Effector CD8-positive, alpha-beta T cell (primary cell): ENCODE data around the gene SNAP47.

Experiments used
- DNase-seq: peaks from one replicate; lab custom pipeline; 2025; lab: John Stamatoyannopoulos, UW

Gene SNAP47

DNA sequence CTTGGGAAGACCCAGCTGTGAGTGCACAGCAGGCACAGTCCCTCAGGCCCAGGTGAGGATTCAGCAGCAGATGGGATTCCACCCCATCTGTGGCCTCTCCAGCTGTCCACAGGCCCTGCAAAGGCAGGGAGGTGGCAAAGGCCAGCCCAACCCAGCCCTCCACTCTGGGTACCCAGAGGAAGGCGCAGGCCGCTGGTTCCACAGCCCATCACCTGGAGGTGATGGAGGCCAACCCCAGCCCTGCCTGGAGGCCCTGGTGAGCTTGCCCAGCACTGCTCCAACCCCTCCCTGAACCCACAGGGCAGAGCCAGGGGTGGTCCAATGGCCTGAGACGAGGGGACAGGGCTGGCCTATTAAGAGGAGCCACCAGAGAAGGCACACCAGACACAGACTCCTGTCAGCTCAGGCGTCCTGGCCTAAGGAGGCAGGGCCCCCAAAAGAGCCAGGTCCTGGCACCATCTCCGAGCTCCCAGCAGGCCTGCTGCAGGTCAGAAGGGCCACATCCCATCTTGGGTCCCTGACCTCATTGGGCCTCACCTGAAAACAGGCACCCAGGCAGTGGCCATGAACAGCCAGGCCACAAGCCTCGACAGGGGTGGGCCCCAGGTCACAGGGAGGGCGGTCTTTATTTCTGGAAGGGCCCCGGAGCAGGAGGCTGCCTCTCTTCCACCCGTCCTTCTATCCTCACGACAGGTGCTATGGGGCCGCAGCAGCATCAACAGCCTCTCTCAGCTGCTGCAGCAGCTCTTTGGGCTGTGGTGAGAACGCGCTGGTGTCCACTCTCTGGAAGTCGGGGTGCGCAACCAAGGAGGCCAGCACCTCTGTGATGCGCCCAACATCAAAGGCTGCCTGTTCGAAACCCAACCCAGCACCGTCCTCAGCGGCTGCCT, 3.3 kb upstream of the SNAP47 start:
- DNase-seq: no peak

DNA sequence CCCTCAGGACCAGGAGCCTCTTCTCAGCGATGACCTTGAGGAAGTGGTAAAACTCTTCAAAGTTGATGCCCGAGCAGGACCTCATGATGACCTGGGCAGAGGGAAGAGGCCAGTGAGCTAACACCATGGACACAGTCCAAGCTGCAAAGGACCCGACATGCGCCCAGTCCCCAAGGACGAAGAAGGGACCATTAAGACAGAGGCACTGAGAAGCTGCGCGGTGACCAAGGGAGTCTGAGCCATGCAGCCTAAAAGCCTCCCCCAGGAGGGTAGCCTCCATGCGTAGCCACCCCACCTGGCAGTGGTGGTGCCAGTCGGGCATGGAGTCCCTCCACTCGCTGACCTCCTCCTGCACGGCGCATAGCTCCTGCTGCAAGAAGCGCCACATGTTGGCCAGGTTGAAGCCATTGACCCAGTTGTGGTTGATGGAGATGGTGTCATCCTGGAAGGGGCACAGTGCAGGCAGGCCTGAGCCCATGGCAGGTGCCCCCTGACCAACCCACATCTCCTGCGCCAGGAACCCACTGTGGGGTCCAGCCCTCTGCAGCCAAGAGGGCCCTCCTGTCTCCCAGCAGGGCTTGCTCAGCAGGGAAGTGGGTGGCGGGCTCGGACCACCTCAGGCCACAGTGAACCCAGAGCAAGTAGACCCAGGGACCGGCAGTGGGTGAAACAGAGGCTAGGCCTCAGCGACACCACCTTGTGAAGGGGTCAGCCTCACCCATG, 2.5 kb upstream of the SNAP47 start:
- no peak for DNase-seq

DNA sequence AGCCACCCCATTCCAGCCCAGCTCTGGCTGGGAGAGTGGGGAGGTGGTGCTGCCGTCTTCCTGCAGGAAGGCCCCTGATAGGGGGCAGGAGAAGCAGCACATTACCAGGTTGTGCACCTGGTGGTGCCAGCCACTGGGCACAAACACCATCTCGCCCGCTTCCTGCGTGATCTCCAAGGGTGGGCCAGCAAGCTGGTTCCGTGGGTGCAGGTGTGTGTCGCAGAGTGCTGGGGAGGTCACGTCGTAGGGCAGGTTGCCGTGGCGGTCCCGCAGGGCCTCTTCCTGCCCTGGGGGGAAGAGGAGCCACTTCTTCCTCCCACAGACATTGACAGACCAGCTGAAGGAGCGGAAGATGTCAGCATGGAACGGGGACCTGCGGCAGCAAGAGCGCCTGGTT, 1.9 kb upstream of the SNAP47 start:
- DNase-seq: no peak

- DNase-seq: no peak
Measured at GRCh38 chr1:227733751-227734545, 1.3 kb upstream of the SNAP47 start.

DNA sequence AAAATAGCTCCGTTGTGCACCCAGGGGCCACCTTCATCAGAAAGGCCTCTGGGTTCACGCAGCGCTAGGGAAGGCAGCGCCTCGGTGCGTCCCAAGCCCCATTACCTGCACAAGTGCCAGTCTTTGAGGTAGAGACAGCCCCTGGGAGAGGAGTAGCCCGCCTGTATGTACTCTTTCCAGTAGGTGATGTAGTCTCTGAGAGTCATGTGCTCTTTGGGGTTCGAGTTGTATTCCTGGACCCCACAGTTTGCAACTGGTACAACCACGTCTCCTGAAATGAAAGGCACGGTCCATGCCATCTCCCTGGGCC, 734 bp upstream of the SNAP47 start:
- DNase-seq: no peak

DNA sequence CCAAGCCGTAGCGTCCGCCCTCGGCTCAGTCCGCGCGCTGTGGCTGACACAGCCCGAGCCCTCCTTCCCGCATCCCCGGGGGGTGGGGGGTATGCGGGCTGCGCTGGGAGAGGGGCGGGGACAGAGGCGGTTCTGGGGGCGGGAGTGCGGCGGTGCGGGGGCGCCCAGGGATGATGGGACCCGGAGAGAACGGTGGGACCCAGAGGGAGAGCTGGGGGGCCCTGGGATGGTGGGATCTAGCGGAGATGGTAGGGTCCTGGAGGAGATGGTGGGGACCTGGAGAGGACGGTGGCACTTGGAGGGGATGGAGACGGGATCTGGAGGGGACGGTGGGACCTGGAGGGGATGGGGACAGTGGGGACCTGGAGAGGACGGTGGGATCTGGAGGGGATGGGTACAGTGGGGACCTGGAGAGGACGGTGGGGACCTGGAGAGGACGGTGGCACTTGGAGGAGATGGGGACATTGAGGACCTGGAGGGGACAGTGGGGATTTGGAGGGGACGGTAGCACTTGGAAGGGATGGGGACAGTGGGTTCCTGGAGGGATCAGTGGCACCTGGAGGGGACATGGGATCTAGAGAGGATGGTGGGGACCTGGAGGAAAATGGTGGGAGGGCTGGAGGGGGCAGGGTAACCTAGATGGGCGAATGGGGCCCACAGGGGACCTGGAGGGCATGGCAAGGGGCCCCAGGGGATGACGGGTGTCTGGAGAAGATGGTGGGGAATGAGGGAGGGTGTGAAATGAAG, 477 bp downstream of the SNAP47 start:
- no peak for DNase-seq

GRCh38 chr1:227736814-227737432, 1.7 kb downstream of the SNAP47 start:
- DNase-seq: no peak

GRCh38 chr1:227738820-227739219, 3.6 kb downstream of the SNAP47 start:
- no peak for DNase-seq

DNA sequence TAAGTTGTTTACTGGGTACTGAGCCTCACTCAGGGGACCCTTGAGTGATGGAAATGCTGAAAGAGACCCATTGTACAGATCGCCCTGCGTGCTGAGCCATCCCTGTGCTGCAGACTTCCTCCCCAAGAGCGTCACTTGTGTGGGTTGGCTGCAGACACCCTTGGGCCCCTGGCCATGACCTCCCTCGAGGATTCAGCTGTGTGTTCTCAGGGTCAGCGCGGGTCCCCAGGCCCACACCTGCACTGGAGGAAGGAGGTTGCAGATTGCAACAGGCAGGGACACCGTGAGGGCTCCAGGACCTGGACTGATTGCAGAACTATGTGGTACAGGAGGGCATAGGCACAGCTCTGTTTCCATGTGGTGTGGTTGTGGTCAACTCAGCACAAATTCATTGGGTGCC, 4.4 kb downstream of the SNAP47 start:
- DNase-seq: no peak

DNA sequence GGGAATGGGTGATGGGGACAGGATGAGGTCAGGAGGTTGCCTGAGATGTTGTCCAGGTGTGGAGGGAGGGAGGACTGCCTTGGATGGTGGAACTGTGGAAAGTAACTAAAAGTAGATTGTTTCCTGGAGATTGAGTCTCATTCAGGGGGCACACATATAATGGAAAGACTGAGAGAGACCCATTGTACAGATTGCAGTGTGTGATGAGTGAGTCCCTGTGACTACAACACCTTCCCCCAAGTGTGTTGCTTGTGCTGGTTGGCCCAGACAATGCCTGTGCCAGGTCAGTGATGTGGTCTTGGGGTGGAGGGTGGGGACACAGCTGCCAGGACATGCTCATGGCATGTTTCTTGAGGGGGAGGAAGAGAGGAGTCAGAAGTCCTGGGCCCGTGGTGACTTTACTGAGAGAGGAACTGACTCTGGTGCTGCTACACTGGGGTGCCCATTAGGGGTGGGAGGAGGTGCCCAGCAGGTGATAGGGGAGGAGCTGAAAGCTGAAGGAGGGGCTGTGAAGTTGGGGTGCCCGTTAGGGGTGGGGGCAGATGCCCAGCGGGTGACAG, 5.2 kb downstream of the SNAP47 start:
- DNase-seq: no peak

- DNase-seq: no peak
Measured at GRCh38 chr1:227741166-227741870, 6.1 kb downstream of the SNAP47 start.

DNA sequence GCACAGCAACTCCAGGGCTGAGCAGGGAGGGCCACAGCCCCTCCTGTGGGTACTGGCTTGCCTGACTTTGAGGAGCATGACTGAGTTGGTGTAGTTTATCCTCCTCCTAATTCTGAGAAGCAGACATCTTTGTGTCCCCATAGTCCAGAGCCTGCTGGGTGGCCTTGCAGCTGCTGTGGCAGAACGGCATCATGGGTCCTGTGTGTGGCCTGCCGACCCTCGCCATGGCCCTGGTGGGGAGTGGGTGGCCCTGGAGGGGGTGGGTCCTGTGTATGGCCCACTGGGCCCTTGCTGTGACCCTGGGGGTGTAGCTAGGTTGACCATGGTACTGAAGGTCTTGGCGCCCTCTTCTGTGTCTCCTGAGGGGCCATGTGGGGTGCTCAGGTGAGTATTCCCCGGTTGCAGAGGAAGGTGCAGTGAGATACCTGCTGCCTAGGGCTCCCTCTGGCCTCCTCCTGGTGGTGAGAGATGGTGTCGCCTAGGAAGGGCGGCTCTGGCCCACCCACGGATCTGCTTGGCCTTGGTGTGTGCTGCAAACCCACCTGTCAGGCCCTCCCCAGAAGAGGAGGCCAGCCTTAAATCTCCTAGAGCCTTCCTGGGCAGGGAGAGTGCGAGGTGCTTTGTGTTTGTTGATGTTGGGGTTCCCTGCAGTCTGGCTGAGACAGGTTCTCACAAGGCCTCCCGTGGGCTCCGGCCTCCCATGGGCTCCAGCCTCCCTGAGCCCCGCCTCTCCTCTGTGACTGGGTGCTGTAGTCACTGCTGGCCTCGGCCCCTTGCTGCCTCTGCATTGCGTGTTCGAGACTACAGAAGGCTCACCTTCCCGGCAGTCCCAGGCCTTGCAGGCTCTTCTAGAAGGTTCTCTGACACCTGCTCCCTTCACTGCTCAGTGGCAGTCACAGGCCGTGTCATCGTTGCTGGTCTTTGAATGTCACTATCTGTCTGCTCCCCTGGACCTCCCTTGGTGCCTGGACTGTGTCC, 7.8 kb downstream of the SNAP47 start:
- no peak for DNase-seq

GRCh38 chr1:227744668-227745067, 9.4 kb downstream of the SNAP47 start:
- DNase-seq: no peak

DNA sequence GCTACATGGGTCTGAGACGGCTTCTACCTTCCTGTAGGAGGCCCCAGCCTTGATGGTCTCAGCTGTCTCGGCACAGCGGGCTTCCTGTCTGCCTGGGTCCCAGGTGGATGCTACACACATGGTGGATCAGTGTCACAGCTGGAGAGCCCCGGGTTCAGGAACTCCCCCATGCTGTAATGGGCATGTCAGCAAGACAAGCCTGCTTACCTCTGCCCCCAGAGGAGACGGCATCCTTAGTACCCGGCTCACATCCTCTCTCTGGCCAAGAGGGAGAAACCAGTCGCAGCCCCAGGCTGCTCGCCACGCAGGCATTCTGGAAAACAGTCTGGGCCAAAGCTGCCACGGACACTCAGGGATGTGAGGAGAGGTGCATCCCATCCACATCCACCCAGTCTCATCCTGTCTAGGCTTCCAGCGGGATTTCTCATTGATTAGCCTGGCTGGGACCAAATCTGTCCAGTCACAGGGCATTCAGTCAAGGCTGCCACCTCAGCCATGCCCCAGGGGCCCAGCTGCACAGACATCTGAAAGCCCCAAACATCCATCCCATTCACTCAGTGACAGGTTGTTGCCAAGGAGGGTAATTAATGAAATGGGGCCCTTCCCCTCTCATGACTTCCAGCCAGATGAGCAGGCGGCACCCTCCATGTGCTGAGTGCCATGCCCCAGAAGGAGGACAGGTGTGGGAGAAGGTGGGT, 10.5 kb downstream of the SNAP47 start:
- no peak for DNase-seq

GRCh38 chr1:227746676-227747075, 11.4 kb downstream of the SNAP47 start:
- DNase-seq: no peak

GRCh38 chr1:227747382-227747781, 12.1 kb downstream of the SNAP47 start:
- no peak for DNase-seq

GRCh38 chr1:227747948-227748495, 12.8 kb downstream of the SNAP47 start:
- DNase-seq: no peak

- no peak for DNase-seq
Measured at GRCh38 chr1:227748496-227749182, 13.4 kb downstream of the SNAP47 start.
